NCI-H748 (cell line): Measurements from ENCODE around the gene SPC24.

Experiments
- DNase-seq: peaks from one replicate; lab custom pipeline; 2025; ENCODE audit not compliant: unreplicated experiment; lab: John Stamatoyannopoulos, UW

Gene SPC24

GRCh38 chr19:11155373-11156120 lies at the start of gene SPC24:
SPC24 (minus strand) TSS chr19:11155782; CDS start chr19:11155776, 6 bp downstream.
- DNase-seq = peak; percentile 97

GRCh38 chr19:11204943-11205349 lies 49.4 kb upstream of the SPC24 start:
- DNase-seq = no peak

DNA sequence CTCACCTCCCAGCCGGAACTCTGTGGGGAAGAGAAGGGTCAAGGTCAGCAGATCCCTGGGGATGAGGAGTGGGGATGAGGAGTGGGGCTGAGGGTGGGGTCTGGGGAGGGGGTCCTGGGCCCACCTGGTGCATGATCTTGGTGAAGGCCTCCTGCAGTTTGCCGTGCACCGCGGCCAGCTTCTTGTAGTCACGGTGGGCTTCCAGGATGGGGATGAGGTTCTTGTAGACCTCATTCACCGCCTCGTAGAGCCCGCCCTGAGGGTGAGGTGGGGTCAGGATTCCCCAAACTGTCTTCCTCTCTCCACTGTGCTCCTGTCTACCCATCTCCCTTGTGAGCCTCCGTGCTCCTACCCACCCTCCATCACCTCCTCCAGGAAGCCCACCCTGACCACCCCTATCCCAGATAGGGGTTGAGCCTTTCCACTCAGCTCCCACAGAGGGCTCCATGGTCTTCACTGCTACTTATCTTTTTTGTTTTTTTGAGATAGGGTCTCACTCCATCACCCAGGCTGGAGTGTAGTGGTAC lies 48.6 kb upstream of the SPC24 start:
- no peak for DNase-seq

- DNase-seq = peak; percentile 35
Observed at GRCh38 chr19:11203194-11204075, 47.9 kb upstream of the SPC24 start.

- DNase-seq = no peak
Observed at GRCh38 chr19:11202488-11203193, 47.1 kb upstream of the SPC24 start.

DNA sequence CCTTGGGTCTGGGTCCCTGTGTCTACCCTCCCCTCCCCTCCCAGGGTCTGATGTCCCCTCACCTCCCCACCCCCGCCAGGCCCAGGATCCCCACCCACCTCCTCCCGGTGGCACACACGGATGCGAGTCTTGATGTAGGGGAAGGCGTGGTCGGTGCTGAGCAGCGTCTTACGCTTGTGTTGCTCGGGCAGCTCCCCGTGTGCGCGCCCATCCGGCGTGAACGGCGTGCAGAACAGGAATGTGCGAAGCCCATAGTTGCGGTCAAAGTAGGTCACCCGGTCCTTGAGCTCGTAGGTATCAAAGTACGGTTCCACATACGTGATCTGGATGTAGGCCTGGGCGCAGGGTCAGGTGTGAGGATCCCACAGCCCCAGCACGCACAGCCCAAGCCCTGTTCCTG lies 46.2 kb upstream of the SPC24 start:
- no peak for DNase-seq

GRCh38 chr19:11200931-11201330 lies 45.3 kb upstream of the SPC24 start:
- no peak for DNase-seq

DNA sequence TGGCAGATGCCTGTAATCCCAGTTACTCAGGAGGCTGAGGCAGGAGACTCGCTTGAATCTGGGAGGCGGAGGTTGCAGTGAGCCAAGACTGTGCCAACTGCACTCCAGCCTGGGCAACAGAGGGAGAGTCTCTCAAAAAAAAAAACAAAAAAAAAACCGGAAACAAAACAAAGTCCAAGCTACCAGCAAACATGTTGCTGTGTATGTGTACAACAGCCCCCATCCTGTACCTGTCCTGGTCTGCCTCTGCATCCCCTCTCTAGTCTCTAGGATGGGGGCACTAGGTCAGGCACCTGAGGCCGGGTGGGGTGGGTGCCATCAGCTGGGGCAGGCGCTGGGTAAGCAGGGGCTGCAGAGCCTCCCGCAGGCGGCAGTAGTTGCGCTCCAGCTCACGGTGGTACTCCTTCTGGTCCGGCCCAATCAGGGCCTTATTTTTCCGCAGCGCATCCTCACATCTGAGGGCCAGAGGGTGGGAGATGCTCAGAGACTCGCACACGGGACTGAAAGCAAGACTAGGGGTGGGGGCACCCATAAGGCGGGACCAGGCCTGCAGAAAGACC lies 44.5 kb upstream of the SPC24 start:
- no peak for DNase-seq

DNA sequence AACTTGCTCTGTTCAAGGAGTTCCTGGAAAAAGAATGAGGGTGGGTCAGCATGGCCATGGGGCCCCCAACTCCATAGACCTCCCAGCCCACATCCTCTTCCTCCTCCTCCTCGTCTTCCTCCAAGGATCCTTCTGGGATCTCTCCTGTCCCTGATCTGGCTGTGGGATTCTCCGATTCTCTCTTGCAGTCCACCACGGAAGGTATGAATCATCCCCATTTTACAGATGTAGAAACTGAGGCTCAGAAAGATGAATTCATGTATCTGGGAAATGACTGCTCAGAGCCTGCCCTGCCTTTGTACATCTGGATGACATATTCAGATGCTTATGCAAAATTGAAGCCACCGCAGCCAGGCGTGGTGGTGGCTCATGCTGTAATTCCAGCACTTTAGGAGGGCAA lies 43.9 kb upstream of the SPC24 start:
- DNase-seq = no peak

- no peak for DNase-seq
Observed at GRCh38 chr19:11198769-11199424, 43.3 kb upstream of the SPC24 start.

DNA sequence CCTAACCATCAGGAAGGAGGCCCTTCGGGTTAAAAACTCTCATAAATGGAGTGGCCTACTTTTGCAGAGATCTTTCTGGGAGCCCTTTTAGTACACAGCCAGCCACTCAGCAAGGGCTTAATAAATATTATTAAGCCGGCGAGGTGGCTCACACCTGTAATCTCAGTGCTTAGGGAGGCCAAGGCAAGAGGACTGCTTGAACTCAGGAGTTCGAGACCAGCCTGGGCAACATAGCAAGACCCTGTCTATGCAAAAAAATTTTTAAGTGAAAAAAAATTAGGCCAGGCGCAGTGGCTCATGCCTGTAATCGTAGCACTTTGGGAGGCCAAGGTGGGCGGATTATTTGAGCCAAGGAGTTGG lies 42.6 kb upstream of the SPC24 start:
- DNase-seq = no peak

DNA sequence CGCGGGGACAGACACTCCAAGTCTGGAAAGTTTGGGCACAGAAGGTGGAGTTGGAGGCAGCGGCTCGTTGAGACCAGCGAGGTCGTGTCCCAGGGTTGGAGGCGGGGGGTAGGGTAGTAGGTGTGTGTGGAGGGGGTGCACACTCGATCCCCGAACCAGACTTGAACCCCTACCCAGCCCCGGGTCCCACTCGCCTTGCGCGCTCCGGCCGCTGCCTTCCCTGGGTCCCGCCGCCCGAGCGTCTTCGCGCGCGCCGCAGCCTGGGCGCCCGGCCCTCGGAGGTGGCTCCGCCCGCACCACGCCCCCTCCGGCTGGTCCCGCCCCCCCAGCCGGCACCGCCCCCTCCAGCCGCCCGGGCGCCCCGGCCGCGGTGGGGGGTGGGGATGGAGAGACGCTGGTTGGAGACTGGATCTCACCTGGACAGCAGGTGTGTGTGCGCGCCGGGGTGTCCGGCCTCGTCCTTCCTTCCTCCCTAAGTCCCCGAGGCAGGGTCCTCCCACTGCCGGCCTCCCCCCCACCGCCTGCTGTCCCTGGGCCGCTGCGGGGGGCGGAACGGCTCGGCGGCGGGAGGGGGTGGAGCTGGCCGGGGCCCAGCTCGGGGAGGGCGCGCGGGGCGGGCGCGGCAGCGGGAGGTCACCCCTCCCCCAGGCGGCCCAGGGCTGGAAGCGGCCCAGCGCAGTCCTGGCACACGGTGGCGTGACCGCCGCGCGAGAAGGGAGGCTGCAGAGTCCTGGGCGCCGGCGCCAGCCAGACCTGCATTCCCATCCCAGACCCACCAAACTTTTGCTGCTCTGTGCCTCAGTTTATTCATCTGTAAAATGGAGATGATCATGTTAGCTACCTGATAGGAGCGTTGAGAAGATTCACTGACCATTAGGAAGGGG lies 42.0 kb upstream of the SPC24 start, which contains the start of gene KANK2:
Gene KANK2, minus strand, starts transcription at position 255 of the 884 bp plus-strand sequence. CDS start 3,034 bp downstream, outside the sequence.
- DNase-seq = peak; percentile 80

DNA sequence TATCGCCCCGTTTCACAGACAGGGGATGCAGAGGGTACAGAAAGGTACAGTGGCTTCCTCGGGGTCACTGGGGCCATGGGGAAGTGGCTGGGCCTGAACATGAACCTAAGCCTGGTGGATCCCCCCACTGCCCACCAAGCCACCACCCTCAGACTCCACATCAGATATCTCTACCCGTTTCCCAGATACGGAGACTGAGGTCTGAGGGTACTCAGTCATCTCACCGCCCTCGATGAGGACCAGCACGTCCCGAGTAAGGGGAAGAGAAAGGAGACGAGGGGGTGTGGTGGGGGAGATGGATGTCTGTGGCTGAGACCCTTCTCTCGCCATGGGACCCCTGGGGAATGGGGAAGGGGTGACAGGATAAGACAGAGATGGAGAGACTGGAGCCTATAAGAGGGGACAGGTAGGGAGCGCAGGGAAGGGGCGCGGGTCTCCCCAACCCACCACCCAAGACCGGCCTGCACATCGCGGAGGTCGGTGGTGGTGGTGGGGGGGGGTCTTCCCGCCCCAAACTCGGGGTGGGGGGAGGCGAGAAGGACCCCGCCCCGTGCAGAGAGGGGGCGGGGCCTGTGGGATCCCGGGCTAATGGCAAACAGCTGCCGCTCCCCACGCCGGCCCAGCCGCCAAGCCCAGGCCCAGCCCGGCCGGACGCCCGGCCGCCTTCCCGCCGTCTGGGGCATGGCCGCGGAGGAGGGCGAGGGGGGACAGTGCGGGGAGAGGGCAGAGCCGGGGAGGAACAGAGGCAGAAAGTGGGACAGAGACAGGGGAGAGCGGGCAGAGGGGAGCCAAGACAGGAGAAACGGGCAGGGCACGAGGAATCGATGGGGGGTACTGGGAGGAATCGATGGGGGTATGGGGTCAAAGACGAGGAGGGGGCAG lies 41.1 kb upstream of the SPC24 start:
- DNase-seq = peak; percentile 28

DNA sequence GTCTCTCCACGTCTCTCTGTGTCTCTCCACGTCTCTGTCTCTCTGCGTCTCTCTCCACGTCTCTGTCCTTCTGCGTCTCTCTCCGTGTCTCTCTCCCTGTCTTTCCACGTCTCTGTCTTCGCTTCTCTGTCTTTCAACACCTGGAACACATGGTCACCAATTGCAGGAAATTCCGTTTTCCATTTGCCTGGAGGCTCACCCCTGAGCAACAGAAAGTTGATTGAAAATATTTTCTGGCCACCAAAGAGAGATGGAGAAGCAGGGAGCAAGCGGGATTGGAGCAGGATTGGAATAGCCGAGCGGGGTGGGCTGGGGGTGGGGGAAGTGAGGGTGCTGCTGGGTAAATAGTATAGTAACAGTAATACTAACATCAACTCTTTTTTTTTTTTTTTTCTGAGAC lies 40.1 kb upstream of the SPC24 start:
- DNase-seq = no peak

GRCh38 chr19:11194656-11195558 lies 39.3 kb upstream of the SPC24 start:
- DNase-seq = no peak

DNA sequence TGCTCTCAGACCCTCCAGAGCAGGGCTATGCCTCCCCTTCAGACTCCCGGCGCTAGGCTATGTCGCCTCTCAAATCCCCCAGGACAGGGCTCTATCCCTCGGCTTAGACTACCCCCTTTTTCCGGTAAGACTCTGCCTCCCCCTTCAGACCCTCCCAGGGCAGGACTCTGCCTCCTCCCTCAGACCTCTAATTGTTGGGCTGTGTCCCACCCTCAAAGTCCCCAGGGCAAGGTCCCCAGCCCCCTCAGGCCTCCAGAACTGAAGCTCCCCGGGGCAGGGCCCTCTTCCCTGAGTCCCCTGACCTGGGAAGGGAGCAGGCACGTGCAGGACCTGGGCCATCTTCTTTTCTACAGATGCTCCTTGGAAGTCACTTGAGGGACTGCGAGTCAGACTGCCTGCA lies 38.6 kb upstream of the SPC24 start:
- no peak for DNase-seq
